SKM-1 (cell line): Measurements from ENCODE around the gene KRTAP4-16.
"Not testable (repeated sequence)": the region's sequence is repeated elsewhere in the genome, so short reads cannot be mapped to it uniquely, and the experiment has no call there.

ENCODE experiments used
- DNase-seq: peaks from one replicate; lab custom pipeline; 2025; ENCODE audit not compliant: unreplicated experiment; lab: John Stamatoyannopoulos, UW

The KRTAP4-16 gene

GRCh38 chr17:41119696-41120690 lies 18.0 kb upstream of the KRTAP4-16 start:
- DNase-seq: not testable (repeated sequence)

DNA sequence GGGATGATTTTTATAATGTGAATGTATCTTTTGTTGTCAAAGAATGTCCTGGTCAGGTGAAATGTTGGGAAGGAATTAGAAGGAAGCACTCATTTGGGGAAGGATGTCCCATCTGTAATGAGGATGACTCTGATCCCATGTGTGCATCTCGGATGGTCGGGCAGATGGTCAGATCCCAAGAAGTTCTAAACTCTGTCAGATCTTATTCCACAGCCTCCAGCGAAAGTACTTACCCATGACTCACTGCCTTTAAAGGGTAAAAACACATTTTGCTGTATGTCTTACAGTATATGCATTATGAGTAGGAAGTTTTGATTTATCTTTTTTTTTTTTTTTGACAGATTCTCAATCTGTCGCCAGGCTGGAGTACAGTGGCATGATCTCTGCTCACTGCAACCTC lies 16.7 kb upstream of the KRTAP4-16 start:
- DNase-seq: no peak

DNA sequence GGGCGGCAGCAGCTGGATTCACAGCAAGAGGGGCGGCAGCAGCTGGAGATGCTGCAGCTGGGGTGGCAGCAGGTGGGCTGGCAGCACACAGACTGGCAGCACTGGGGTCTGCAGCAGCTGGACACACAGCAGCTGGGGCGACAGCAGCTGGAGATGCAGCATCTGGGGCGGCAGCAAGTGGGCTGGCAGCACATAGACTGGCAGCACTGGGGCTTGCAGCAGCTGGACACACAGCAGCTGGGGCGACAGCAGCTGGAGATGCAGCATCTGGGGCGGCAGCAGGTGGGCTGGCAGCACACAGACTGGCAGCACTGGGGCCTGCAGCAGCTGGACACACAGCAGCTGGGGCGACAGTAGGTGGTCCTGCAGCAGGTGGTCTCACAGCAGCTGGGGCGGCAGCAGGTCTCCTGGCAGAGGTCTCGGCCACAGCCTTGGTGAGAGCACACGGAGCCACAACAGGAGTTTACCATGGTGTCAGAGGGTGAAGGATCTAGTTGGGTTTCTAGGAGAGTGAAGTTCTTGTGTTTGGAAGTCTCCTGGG lies 15.9 kb upstream of the KRTAP4-16 start, which contains the start of gene KRTAP4-11:
KRTAP4-11 (minus strand) TSS at position 528 of the 541 bp plus-strand sequence; CDS start at position 470, 58 bp downstream.
- not testable (repeated sequence) for DNase-seq

- no peak for DNase-seq
Observed at GRCh38 chr17:41116297-41116696, 14.3 kb upstream of the KRTAP4-16 start.

- DNase-seq: no peak
Observed at GRCh38 chr17:41111151-41111885, 9.3 kb upstream of the KRTAP4-16 start.

DNA sequence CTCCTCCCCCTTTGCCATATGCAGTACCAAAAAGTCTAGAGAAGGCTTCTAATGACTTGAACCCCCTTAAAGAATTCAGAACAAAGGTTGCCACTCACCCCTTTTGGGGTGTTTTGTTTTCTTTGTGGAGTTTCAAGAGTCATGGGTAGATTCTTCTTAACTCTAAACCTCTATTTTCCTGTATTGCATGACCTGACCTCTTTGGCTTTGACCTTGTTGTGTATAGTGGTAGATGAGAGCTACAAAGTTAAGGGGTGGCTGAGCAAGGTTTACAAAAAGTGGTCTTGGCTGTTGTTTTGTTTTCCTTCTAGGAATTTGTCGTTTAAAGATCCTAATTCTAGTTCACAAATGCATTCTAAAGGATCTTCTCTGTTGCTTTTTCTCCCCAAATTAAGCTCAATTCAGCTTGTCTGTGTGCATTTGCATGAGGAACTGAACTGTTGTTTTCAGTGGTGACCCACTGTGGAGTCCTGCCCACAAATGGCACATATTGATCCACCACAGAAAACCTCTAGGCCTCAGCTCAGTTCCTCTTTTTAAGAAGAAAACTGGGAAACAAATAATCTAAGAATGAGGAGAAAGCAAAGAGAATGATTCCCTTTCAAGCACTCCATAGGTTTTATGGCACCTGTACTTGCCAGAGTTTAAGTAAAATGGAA lies 6.8 kb upstream of the KRTAP4-16 start:
- not testable (repeated sequence) for DNase-seq

DNA sequence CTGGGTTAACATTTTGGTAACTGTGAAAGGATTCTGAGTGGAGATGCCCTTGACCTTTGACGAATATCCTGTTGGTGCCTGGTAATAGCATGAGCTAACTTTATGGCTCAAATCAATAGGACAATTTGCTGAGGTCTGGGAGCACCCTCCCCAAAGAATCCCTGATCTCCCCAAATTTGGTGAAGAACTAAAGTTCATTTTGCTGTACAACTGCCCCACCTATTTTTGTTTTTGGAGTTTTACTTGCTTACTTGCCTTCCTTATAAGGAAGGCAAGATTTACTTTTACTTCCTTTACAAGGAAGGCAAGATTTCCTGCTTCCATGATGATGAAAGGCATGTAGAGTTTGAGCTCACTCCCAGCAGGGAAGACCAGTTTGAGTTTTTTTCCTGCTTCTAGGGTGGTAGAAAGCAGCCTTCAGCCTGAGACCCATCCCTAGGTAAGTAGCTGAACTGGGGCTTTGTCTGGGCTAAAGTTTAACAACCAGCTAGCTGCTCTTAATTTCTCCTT lies 6.0 kb upstream of the KRTAP4-16 start:
- DNase-seq: no peak

DNA sequence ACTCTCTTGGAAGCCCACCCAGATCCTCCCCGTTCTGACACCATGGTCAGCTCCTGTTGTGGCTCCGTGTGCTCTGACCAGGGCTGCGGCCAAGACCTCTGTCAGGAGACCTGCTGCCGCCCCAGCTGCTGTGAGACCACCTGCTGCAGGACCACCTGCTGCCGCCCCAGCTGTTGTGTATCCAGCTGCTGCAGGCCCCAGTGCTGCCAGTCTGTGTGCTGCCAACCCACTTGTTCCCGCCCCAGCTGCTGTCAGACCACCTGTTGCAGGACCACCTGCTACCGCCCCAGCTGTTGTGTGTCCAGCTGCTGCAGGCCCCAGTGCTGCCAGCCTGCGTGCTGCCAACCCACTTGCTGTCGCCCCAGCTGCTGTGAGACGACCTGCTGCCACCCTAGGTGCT lies 3.3 kb upstream of the KRTAP4-16 start, which contains the start of gene KRTAP4-9:
KRTAP4-9 (plus strand) TSS at position 43 of the 400 bp plus-strand sequence; CDS start at position 43, 0 bp downstream.
- not testable (repeated sequence) for DNase-seq

- DNase-seq: not testable (repeated sequence)
Observed at GRCh38 chr17:41104386-41105038, 2.5 kb upstream of the KRTAP4-16 start.

GRCh38 chr17:41103896-41104295 lies 1.9 kb upstream of the KRTAP4-16 start:
- DNase-seq: no peak

DNA sequence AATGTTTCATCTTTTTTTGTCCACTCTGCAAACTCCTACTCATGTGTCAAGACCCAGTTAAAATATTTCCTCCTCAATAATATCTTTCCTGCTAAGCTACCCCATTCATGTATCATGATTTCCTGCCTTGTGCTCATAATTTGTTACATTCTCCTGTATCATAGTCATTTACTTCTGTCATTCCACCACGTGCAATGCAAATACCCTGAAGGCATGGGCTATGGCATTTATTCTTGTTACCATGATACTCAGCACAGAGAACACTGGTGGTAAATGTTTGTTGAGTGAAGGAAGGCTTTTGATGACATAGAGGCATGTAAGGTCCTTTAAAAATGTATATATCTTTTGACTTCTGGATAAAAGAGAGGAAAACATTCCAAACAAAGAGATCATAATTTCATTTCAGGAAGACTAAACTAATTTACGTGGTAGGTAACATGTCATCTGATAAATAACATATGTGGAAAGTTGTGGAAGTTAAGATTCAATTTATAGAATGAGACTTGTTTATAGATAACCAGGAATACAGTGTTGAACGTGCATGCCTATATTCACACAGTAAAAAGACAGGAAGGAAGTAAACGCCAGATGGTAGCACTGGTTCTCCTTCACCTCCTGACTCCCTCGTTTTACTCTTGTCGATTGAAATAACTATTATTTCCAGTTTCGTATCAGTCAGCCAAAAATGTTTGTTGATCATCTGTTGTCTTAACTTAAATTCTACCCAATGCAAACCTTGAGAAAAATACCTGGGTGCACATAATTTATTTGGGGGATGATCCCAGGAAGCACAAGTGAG lies 2.1 kb downstream of the KRTAP4-16 start:
- not testable (repeated sequence) for DNase-seq

- DNase-seq: no peak
Observed at GRCh38 chr17:41098481-41098880, 3.5 kb downstream of the KRTAP4-16 start.

DNA sequence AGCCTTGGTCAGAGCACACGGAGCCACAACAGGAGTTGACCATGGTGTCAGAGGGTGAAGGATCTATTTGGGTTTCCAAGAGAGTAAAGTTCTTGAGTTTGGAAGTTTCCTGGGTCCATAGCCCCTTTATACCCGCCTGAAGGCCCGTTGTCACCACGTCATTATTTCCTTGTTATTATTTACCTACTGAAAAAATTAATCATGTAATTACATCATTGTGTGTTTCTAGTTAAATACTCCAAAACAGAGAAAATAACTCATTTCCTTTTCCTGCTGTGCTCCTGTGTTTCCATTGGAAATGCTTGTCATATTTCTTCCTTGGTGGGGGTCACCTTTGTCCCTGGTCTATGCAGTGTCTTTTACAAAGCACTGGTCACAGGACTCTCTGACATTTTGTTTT lies 4.0 kb downstream of the KRTAP4-16 start, which contains the start of gene KRTAP4-8:
KRTAP4-8 (minus strand) TSS at position 101 of the 400 bp plus-strand sequence; CDS start at position 43, 58 bp downstream.
- DNase-seq: no peak

DNA sequence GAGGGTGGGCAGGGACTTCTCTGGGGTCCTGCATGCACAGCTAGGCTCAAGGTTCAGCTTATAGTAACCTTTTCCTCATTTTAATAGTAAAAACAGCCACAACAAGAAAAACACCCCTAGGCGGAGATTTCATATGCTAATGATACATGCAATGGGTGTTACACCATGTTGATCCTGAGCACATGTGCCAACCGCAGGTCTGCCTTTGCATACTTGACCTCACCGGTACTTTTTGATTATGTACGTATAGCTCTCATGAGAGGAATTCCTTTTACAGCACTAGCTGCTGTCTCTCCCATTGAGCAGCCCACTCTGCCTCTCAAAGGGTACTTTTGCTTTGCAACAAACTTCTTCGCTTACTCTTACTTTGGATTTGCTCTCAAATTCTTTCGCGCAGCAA lies 6.0 kb downstream of the KRTAP4-16 start:
- DNase-seq: no peak

GRCh38 chr17:41088760-41089352 lies 13.2 kb downstream of the KRTAP4-16 start:
- DNase-seq: not testable (repeated sequence)

- DNase-seq: not testable (repeated sequence)
Observed at GRCh38 chr17:41084100-41084856, 17.7 kb downstream of the KRTAP4-16 start, which contains the start of gene KRTAP4-7. Gene KRTAP4-7, plus strand, starts transcription at chr17:41084150. Its CDS starts 57 bp downstream, at chr17:41084207.

- not testable (repeated sequence) for DNase-seq
Observed at GRCh38 chr17:41083427-41083826, 18.6 kb downstream of the KRTAP4-16 start.

DNA sequence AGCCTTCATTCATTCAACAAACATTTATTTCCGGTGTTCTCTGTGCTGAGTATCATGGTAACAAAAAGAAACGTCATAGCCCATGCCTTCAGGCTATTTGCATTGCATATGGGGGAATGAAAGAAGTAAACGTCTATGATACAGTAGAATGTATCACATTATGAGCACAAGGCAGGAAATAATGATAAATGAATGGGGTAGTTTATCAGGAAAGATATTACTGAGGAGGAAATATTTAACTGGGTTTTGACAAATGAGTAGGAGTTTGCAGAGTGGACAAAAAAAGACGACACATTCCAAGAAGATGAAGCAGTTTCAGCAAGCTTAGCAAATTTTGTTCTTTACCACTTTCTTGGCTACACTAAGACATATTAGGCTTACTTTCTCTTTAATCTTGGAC lies 19.4 kb downstream of the KRTAP4-16 start:
- DNase-seq: no peak
